ENCODE results near the gene ASTN2.
A peak's percentile ranks its signal among the peaks of the same experiment; 100 is the strongest.

ASTN2 gene

DNA sequence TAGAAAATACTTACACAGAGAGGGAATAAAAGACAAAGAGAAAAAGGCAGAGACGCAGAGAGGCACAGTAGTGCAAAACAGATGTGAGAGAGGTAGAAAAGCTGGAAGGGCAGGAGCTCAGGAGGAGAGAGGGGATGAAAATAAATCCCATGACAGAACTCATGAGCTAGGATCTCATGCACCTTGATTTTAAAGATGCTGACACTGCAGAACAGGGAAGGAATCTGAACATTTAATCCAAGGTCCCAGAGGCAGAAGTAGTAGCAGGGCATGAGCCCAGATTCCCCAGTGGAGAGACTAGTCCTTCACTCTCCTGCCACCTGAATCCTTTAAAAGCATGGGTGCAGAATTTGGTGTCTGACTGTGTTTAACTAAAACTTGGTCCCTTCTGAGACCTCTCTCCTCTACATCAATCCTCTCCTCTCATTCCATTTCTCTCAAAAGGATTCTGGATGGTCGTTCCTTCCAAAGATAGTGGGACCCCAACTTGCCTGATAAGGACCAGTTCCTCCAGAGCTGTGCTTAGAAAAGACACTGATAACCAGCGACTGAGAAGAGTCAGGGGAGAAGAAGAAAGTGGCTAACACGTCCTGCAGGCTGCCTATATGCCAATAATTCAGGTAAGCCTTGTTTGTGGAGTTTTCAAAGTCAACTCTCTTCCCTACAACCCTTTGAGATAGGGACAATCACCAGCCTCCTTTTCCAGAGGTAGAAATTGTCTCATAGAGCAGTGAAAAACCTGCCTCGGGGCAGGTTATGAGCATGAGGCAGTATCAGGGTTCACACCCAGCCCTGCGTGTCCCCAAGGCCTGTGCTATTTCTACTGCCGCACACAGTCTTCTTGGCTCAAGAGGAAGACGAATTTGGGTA is 931.0 kb downstream of the ASTN2 start:
- no peak overlapping the region for H3K4me3 ChIP-seq (ENCODE audit: low read length)
- H3K9me3 ChIP-seq (ENCODE audit: insufficient read depth, low read depth, low read length), result no peaks in the 10 kb centered on the region
- WGBS, result 86% methylated on average over 8 of the region's 8 CpGs
- H3K36me3 ChIP-seq (ENCODE audit: insufficient read depth, low read length), result no peaks in the 10 kb centered on the region
- peaks cover 9% of the 10 kb centered on the region; the same call in 1 of the 2 replicates for H3K4me1 ChIP-seq (ENCODE audit: insufficient read depth, low read length)
- no peak overlapping the region for H3K27ac ChIP-seq (ENCODE audit: low read depth, low read length)
- H3K9ac ChIP-seq (ENCODE audit: low read depth, low read length), result no peak overlapping the region
- H3K27me3 ChIP-seq (ENCODE audit: insufficient read depth, low read length), result no peaks in the 10 kb centered on the region

DNA sequence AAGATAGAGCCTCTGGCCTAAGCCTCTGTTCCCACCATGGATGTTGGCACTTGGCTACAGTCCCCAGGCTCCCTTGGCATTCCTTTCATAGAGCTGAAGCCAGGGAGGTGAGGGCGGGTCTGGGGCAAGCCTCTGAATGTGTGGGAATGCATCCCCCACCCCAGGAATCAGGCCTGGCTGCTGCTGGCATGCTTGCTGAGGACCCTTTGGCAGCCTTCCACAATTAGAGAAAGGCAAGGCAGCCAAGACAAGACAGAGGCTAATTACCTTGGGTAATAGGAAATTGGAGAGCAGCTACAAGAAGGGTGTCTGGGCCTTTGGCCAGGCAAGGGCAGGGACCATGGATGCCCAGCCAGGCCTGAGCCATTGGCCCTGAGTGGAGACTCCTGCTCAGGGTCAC is 932.1 kb downstream of the ASTN2 start:
- Histone ChIP-seq H3K27ac (ENCODE audit: low read depth, low read length) (no peak overlapping the region), H3K4me1 (ENCODE audit: insufficient read depth, low read length) (peaks cover 9% of the 10 kb centered on the region; the same call in 1 of the 2 replicates), H3K4me3 (ENCODE audit: low read length) (no peak overlapping the region), H3K9ac (ENCODE audit: low read depth, low read length) (no peak overlapping the region), H3K27me3 (ENCODE audit: insufficient read depth, low read length) (no peaks in the 10 kb centered on the region), H3K9me3 (ENCODE audit: insufficient read depth, low read depth, low read length) (no peaks in the 10 kb centered on the region), H3K36me3 (ENCODE audit: insufficient read depth, low read length) (no peaks in the 10 kb centered on the region)
- 78% methylated on average over 1 of the region's 1 CpG for WGBS

DNA sequence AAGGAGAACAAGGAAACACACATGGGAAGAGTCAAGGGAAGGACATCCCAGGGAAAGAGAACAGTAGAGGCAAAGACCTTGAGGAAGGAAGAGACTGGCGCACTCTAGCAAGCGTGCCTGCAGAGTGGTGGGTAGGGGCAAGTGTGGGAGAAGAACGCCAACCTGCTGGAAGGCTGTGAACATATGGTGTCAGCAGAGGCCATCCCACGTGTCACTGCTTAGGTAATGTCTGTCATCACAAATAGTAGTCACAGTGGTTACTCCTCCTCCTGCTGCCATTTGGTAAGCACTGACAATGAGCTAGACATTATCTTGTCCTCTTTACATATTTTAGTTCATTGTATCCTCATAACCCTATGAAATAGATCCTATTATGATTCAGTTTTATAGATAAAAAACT is 934.2 kb downstream of the ASTN2 start:
- H3K9me3 ChIP-seq (ENCODE audit: insufficient read depth, low read depth, low read length), result no peaks in the 10 kb centered on the region
- H3K4me3 ChIP-seq (ENCODE audit: low read length), result no peak overlapping the region
- peaks cover 17% of the 10 kb centered on the region for H3K4me1 ChIP-seq (ENCODE audit: insufficient read depth, low read length)
- no peak overlapping the region for H3K27ac ChIP-seq (ENCODE audit: low read depth, low read length)
- H3K27me3 ChIP-seq (ENCODE audit: insufficient read depth, low read length), result no peaks in the 10 kb centered on the region
- H3K9ac ChIP-seq (ENCODE audit: low read depth, low read length), result no peak overlapping the region
- no peaks in the 10 kb centered on the region for H3K36me3 ChIP-seq (ENCODE audit: insufficient read depth, low read length)
- WGBS, result 94% methylated on average over 4 of the region's 4 CpGs

DNA sequence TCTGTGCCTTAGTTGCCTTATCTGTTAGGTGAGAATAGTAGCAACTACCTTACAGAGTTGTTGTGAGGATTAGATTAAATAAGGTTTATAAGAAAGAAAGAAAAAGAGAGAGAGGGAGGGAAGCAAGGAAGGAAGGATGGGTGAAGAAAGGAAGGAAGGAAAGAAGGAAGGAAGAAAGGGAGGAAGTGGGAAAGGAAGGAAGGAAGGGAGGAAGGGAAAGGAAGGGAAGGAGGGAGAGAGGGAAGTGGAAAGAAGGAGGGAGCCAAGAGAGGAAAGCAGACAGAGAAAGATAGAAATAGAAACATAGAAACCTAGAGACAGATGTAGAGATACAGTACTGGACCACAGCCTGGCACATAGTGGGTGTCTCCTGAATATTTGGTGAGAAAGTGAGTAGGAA is 934.9 kb downstream of the ASTN2 start:
- Histone ChIP-seq H3K27ac (ENCODE audit: low read depth, low read length) (no peak overlapping the region), H3K4me1 (ENCODE audit: insufficient read depth, low read length) (peaks cover 17% of the 10 kb centered on the region), H3K9me3 (ENCODE audit: insufficient read depth, low read depth, low read length) (no peaks in the 10 kb centered on the region), H3K36me3 (ENCODE audit: insufficient read depth, low read length) (no peaks in the 10 kb centered on the region), H3K4me3 (ENCODE audit: low read length) (no peak overlapping the region), H3K9ac (ENCODE audit: low read depth, low read length) (no peak overlapping the region), H3K27me3 (ENCODE audit: insufficient read depth, low read length) (no peaks in the 10 kb centered on the region)

DNA sequence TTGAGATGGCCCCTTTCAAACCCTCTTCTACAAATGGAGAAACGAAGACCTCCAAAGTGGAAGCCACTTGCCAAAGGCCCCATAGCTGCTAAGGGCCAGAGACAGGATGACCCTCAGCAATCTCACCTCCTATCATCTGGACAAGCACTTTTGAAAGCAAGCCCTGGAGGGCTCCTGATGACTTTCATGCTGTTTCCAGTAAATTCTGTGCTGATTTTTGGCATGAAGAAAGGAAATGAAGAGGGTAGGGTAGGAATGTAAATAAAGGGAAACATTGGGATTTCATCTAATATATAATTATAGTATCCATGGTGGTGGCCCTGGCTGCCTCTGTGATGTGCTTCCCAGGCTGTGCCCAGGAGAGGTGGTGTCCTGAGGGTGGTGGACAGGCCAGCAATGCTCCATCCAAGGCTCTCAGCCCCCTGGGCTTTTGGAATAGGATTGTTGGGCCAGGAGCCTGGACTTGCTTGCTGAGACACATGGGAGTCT is 935.8 kb downstream of the ASTN2 start:
- H3K36me3 ChIP-seq (ENCODE audit: insufficient read depth, low read length), result no peaks in the 10 kb centered on the region
- no peaks in the 10 kb centered on the region for H3K27me3 ChIP-seq (ENCODE audit: insufficient read depth, low read length)
- no peak overlapping the region for H3K4me3 ChIP-seq (ENCODE audit: low read length)
- H3K27ac ChIP-seq (ENCODE audit: low read depth, low read length), result no peak overlapping the region
- H3K4me1 ChIP-seq (ENCODE audit: insufficient read depth, low read length), result peaks cover 17% of the 10 kb centered on the region
- H3K9me3 ChIP-seq (ENCODE audit: insufficient read depth, low read depth, low read length), result no peaks in the 10 kb centered on the region
- 88% methylated on average over 1 of the region's 1 CpG for WGBS
- no peak overlapping the region for H3K9ac ChIP-seq (ENCODE audit: low read depth, low read length)

DNA sequence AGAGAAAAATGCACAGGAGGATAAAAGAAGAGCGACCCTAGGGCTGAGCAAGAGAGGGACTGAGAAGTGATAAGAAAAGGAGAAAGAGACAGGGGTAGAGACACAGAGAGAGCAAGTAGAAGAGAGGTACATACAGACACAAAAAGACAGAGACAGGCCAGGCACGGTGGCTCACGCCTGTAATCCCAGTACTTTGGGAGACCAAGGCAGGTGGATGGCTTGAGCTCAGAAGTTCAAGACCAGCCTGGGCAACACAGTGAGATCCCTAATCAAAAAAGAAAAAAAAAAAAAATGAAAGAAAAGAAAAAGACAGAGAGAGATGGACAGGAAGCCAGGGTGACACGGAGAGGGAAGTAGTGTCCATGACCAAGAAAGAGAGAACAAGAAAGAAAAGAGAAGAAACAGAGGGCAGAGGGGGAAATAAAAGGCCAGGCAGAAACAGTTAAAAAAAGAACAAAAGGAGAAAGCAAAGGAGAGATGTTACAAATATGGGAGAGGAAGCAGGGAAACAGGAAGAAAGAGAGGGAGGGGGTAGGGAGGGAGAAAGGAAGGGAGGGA is 937.2 kb downstream of the ASTN2 start:
- H3K36me3 ChIP-seq (ENCODE audit: insufficient read depth, low read length), result no peaks in the 10 kb centered on the region
- H3K4me3 ChIP-seq (ENCODE audit: low read length), result no peak overlapping the region
- no peaks in the 10 kb centered on the region for H3K27me3 ChIP-seq (ENCODE audit: insufficient read depth, low read length)
- 93% methylated on average over 4 of the region's 4 CpGs for WGBS
- no peak overlapping the region for H3K9ac ChIP-seq (ENCODE audit: low read depth, low read length)
- no peak overlapping the region for H3K27ac ChIP-seq (ENCODE audit: low read depth, low read length)
- H3K9me3 ChIP-seq (ENCODE audit: insufficient read depth, low read depth, low read length), result no peaks in the 10 kb centered on the region
- H3K4me1 ChIP-seq (ENCODE audit: insufficient read depth, low read length), result peaks cover 11% of the 10 kb centered on the region

DNA sequence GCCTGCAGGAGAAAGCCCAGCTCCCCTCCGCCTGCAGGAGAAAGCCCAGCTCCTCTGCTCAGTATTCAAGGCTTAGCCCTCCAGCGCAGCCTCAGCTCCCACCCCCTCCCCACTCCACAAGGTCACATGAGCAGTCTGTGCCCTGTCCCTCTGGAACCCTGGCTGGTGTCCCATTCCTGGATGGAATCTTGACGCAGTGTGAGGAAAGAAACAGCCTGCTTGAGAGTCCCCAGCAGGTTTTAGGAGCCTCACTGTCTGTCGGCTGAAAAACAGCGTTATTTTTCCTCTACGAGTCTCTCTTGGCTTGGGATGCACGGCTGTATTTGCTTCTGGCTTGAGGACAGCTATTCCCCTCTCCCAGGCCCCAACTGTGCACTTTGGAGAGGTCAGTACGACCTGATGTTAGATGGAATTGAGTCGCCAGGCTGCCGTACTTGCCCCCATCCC is 937.9 kb downstream of the ASTN2 start:
- H3K4me3 ChIP-seq (ENCODE audit: low read length), result no peak overlapping the region
- H3K9me3 ChIP-seq (ENCODE audit: insufficient read depth, low read depth, low read length), result no peaks in the 10 kb centered on the region

DNA sequence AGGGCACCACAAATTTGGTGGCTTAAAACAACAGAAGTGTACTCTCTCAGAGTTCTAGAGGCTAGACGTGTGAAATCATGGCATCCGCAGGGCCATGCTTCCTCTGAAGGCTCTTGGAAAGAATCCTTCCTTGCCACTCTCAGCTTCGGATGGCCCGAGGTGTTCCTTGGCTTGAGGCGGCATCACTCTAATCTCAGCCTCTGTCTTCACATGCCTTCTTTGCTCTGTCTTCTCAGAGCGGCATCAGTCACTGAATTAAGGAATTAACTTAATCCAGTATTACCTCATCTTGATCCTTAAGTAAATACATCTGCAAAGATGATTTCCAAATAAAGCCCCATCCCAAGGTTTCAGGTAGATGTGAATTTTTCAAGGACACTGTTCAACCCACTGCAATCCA is 938.9 kb downstream of the ASTN2 start:
- H3K27me3 ChIP-seq (ENCODE audit: insufficient read depth, low read length), result no peaks in the 10 kb centered on the region
- peaks cover 21% of the 10 kb centered on the region for H3K4me1 ChIP-seq (ENCODE audit: insufficient read depth, low read length)
- H3K9me3 ChIP-seq (ENCODE audit: insufficient read depth, low read depth, low read length), result no peaks in the 10 kb centered on the region
- H3K9ac ChIP-seq (ENCODE audit: low read depth, low read length), result no peak overlapping the region
- no peak overlapping the region for H3K27ac ChIP-seq (ENCODE audit: low read depth, low read length)
- 87% methylated on average over 6 of the region's 6 CpGs for WGBS
- H3K4me3 ChIP-seq (ENCODE audit: low read length), result no peak overlapping the region
- no peaks in the 10 kb centered on the region for H3K36me3 ChIP-seq (ENCODE audit: insufficient read depth, low read length)

More for the DNA sequence above, 937.9 kb downstream of the ASTN2 start:
- Histone ChIP-seq H3K27me3 (ENCODE audit: insufficient read depth, low read length) (no peaks in the 10 kb centered on the region), H3K27ac (ENCODE audit: low read depth, low read length) (no peak overlapping the region), H3K4me1 (ENCODE audit: insufficient read depth, low read length) (peaks cover 13% of the 10 kb centered on the region), H3K9ac (ENCODE audit: low read depth, low read length) (no peak overlapping the region; the same call in 1 of the 2 replicates), H3K36me3 (ENCODE audit: insufficient read depth, low read length) (no peaks in the 10 kb centered on the region)
- 84% methylated on average over 10 of the region's 10 CpGs for WGBS

DNA sequence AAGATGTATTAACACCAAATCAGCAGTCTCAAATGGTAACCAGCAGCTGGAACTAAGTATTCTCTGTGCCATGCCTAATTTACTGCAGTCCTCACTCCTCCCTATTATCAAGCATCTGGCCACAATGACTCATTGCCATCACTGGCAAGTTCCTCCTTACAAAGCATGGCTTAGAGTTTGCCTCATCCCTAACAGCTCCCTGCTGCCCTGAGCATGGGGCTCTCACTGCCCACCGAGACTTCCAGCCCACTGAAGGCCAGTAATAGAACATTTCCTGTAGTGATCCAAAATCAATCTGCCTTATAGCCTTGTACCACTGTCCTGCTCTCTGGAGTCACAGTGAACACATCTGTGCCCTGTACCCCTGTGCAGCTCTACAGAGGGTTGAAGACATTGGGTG is 939.7 kb downstream of the ASTN2 start:
- WGBS, result 85% methylated on average over 1 of the region's 1 CpG
- Histone ChIP-seq H3K27ac (ENCODE audit: low read depth, low read length) (no peak overlapping the region), H3K9ac (ENCODE audit: low read depth, low read length) (no peak overlapping the region), H3K36me3 (ENCODE audit: insufficient read depth, low read length) (no peaks in the 10 kb centered on the region), H3K27me3 (ENCODE audit: insufficient read depth, low read length) (no peaks in the 10 kb centered on the region), H3K4me1 (ENCODE audit: insufficient read depth, low read length) (peaks cover 29% of the 10 kb centered on the region), H3K9me3 (ENCODE audit: insufficient read depth, low read depth, low read length) (no peaks in the 10 kb centered on the region), H3K4me3 (ENCODE audit: low read length) (no peak overlapping the region)

DNA sequence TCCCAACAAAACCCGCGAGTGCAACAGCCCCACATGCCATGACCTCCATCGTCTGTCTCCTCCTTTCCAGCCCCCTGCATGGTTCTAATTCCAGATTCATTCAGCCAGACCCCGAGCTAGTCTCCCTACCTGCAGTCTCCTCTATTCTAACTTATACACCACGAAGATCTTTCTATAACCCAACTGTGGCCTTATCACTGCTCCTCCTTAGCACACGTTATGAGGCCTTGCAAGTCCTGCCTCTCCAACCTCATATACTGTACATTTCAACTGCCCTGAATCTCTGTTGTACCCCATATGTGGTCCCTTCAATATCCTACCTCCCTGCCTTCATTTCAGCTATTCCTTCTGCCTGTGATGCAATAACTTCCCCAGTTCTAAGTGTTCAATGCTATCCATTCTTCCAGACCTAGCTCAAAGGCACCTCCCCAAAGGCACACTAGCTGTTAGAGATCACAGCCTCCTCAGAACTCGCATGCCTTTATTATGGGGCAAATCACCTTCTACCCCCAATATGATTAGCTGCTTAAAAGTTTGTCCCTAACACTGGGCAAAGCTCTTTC is 942.8 kb downstream of the ASTN2 start:
- H3K27me3 ChIP-seq (ENCODE audit: insufficient read depth, low read length), result no peaks in the 10 kb centered on the region
- H3K36me3 ChIP-seq (ENCODE audit: insufficient read depth, low read length), result no peaks in the 10 kb centered on the region
- peak overlapping the region; percentile 17 for H3K9ac ChIP-seq (ENCODE audit: low read depth, low read length)
- H3K4me1 ChIP-seq (ENCODE audit: insufficient read depth, low read length), result peaks cover 49% of the 10 kb centered on the region
- 37% methylated on average over 7 of the region's 7 CpGs for WGBS
- no peaks in the 10 kb centered on the region for H3K9me3 ChIP-seq (ENCODE audit: insufficient read depth, low read depth, low read length)
- peak overlapping the region; percentile 92 for H3K27ac ChIP-seq (ENCODE audit: low read depth, low read length)
- H3K4me3 ChIP-seq (ENCODE audit: low read length), result no peak overlapping the region

Measured in HUES64 (cell line).